Glomerular visceral epithelial cell (primary cell): ENCODE data around the gene CA5A.

Source experiments
- DNase-seq: peaks from one replicate; pipeline ENCODE4 v3.0.0-alpha.2; 2016; ENCODE audit errors: extremely low spot score

CA5A gene

DNA sequence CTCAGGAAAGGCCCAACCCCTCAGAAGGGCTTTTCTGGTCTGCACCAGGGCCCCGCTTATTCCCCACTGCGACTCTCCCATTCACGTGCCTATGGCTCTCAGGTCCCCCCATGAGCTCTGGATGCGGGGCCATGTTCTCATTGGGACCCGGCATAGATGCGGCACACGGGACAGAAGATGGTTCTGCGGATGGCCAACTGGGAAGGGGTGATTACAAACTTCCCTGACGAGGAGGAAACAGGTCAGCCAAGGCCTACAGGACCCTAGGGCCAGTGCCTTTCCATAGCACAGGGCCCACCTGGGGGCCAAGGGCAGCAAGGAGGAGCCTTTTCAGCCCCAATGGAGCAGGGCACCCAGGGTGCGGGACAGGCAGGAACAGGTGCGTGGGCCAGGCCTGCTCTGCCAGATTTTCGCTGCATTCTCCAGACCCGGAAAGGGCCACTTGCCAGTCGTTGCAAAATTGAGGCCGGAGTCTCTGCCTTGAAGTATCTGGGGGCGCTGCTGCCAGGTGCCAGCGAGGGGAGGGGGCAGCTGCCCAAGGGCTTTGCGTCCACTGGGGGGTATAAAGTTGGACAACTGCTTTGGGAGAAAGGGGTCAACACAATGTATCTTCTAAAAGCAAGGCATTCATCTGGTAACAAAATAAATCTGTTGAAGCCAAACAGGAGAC, 87.5 kb downstream of the CA5A start:
- DNase-seq, result no peak

GRCh38 chr16:87847785-87848675, 88.3 kb downstream of the CA5A start:
- no peak for DNase-seq

DNA sequence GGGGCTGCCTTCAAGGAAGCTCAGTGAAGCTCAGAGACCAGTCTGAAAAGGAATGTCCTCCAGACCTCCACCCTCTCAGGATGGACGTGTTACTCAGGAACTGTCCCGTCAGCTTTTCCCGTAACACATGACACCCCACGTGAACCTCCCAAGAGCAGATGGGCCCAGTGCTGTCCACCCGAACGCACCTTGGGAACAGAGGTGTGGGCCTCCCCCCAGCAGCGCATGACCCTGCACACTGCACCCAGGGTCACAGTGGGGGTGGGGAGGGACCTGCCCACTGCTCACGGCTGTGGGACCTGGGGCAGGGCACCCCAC, 88.9 kb downstream of the CA5A start:
- DNase-seq, result no peak

- DNase-seq, result no peak
These were observed 89.4 kb downstream of the CA5A start for GRCh38 chr16:87846705-87847466.

DNA sequence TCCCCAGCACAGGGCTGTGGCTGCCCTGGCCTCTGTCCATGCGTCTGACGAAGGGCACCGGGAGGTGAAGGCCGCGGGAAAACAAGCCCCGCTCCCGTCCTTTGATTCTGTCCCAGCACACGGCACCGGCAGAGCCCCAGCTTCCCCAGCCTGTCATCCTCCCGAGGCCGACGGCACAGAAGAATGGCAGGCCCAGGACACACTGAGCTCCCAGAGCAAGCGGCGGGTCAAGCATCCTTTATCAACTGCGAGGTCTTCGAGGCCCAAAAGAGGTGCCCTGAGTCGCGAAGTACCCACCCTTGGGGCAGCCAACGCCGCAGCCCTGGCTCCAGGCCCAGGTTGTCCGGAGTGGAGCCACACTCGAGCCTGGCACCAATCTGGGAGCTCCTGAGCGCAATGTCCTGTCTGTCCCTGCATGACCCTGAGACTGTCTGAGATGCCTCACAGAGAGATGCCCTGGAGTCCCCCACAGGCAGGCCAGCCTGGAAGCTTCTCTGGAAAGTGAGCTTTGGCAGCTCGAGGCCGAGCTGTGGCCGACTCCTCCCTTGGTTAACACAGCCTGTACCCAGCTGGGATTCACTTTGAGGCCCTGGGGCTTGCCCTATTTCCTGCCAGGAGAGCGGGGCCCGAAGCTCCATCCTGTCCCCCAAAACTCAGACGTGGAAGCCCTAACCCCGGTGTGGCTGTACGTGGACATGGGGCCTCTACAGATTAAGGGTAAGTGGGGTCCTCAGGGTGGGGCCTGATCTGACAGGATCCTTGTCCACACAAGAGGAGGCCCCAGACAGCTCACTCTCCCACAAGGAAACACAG, 90.3 kb downstream of the CA5A start:
- no peak for DNase-seq

DNA sequence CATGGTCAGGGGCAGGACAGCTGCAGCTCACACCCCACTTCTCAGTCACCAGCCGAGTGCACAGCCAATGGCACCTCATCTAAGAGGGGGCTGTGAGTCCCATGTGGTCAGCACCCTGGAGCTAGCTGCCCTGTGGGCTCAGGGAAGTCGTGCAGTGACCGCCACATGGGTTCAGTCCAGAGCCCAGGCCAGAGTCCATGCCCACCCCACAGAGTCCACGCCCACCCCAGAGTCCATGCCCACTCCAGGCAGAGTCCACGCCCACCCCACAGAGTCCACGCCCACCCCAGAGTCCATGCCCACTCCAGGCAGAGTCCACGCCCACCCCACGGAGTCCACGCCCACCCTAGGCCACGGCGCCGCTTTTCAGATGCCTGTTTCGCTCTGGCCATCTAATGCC, 91.1 kb downstream of the CA5A start:
- no peak for DNase-seq

- no peak for DNase-seq
These were observed 91.5 kb downstream of the CA5A start for GRCh38 chr16:87844809-87845208.

GRCh38 chr16:87844120-87844733, 92.1 kb downstream of the CA5A start:
- no peak for DNase-seq

GRCh38 chr16:87843678-87844105, 92.6 kb downstream of the CA5A start:
- DNase-seq, result no peak

DNA sequence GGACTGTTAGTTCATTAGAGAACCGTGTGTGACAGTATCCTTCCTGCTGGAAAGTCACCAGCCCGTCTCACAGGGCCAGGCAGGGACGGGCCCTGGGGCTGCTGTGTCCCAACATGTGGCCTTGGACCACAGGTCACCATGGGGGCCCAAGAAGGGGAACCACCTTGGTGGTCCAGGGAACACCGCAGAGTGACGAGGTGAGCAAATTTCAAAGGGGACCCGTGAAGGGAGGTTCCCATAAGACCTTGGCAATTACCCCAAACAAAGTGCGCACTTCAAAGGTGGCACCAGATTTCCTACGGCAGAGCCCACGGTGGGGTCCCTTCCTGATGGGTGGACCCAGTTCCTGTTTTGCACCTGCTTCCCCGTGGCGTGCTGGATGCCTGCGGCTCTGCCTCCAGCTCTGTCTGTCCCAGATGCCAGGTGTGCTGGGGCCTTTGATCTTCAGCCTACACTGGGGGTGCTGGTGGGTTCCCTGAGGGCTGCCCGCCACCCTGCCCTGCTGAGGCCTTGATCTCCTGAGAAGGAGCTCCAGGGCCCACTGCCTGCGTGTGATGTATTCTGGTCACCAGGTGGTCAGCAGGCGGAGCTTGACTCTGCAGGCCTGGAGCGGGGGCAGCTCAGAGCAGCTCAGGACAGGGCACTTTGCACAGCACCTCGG, 94.0 kb downstream of the CA5A start:
- DNase-seq, result no peak

DNA sequence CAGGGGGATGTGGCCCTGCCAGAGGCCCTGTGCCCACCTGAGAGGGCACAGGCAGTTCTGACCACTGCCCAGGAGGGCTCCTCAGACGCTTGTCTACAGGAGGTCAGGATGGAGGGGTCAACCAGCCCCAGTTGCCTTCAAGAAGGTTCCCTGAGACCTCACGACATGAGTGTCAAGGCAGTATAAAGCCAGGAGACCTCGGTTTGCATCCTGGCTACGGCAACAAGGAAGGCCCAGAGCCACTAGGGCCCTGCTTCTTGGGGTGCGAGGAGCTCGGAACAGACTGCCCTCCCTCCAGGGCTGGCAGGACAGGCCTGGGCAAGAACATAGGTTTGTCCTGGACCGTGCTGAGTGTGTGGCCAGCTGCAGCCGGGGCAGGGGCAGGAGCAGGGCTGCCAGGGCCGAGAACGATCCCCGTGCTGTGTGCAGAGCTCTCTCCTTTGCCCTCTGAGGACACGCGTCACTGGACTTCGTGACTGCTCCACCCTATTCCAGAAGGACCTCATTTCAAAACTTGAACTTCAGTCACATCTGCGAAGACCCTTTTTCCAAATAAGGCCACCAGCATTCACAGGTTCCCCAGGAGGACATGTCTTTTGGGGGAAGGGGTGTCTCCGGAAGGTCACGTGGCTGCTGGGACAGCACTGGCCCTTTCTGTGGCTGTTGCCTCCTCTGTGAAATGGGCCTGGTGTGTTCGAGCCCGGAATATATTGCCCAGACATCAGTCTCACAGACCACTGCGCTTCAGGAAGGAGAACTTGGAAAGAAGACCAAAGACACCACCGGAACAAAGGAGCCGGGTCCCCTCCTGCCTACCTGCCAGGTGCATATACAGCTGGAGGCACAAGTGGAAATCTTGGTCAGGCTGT, 94.8 kb downstream of the CA5A start:
- DNase-seq, result no peak

- no peak for DNase-seq
These were observed 95.9 kb downstream of the CA5A start for GRCh38 chr16:87840271-87840978.

GRCh38 chr16:87839542-87840270, 96.6 kb downstream of the CA5A start:
- DNase-seq, result no peak

DNA sequence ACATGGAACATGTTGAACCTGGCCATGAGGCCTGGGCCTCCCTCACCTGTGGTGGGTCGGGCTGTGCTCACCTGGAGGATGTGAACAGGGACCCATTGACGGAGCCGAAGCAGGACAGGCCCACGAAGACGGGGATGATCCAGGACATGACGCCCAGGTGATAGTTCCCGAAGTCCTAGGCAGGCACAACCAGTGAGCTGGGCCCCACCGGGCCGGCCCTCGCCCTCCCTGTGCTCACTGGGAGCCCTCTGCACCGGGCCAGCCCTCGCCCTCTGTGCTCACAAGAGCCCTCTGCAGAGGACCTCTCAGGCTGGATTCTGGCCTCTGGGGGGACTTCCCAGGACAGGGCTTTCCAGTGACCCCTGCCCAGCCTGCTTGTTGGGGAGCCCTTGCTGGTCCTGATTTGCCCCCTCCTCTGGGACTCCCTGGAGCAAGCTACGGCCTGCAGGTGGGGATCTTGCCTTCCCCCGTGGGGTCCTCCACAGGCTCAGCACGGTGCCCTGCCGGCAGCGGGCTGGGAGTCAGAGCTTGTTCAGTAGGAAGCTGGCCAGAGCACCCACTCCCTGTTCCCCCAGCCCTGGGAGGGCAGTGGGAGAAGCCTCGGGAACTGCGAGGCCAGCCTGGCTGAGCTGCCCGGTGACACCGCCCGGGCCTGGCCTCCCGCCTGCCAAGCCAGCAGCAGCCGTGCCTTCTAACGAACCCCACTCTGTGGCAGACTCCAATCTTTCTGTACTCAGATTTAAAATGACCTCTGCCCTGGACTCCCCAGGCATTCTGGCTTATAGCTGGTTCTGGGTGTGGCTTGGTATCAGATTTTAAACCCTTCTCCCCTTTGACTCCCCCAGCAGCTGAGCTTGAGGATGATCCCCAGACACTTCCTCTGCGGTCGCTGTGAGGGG, 97.4 kb downstream of the CA5A start:
- DNase-seq, result no peak
